HS-5 (cell line): Measurements from ENCODE around the gene SOX5.

Experiments used
- DNase-seq: peaks from one replicate; pipeline ENCODE4 v3.0.0-alpha.2; 2012; ENCODE audit warnings: low read depth

Gene SOX5

GRCh38 chr12:23600919-23601318, 348.6 kb downstream of the SOX5 start:
- no peak for DNase-seq

GRCh38 chr12:23596568-23596967, 352.9 kb downstream of the SOX5 start:
- DNase-seq = no peak

GRCh38 chr12:23587833-23588559, 361.5 kb downstream of the SOX5 start:
- no peak for DNase-seq

- no peak for DNase-seq
These were observed 363.7 kb downstream of the SOX5 start for GRCh38 chr12:23585782-23586163.

GRCh38 chr12:23585156-23585781, 364.2 kb downstream of the SOX5 start:
- no peak for DNase-seq

- DNase-seq = no peak
These were observed 367.6 kb downstream of the SOX5 start for GRCh38 chr12:23581913-23582312.

- DNase-seq = no peak
These were observed 370.2 kb downstream of the SOX5 start for GRCh38 chr12:23579257-23579656.

- DNase-seq = no peak
These were observed 373.1 kb downstream of the SOX5 start for GRCh38 chr12:23576372-23576771.

GRCh38 chr12:23569356-23569755, 380.1 kb downstream of the SOX5 start:
- no peak for DNase-seq

GRCh38 chr12:23566133-23566532, 383.3 kb downstream of the SOX5 start:
- no peak for DNase-seq

GRCh38 chr12:23564451-23565152, 384.9 kb downstream of the SOX5 start:
- DNase-seq = no peak

GRCh38 chr12:23561364-23562345, 387.8 kb downstream of the SOX5 start:
- DNase-seq = no peak

GRCh38 chr12:23560611-23561010, 388.9 kb downstream of the SOX5 start:
- no peak for DNase-seq

- no peak for DNase-seq
These were observed 390.2 kb downstream of the SOX5 start for GRCh38 chr12:23559268-23559753.

GRCh38 chr12:23556661-23557060, 392.8 kb downstream of the SOX5 start:
- DNase-seq = no peak

- DNase-seq = no peak
These were observed 393.7 kb downstream of the SOX5 start for GRCh38 chr12:23555825-23556207.

GRCh38 chr12:23555180-23555824, 394.2 kb downstream of the SOX5 start:
- no peak for DNase-seq

GRCh38 chr12:23552417-23552816, 397.1 kb downstream of the SOX5 start:
- DNase-seq = no peak

GRCh38 chr12:23550753-23551152, 398.7 kb downstream of the SOX5 start:
- no peak for DNase-seq

GRCh38 chr12:23548742-23549141, 400.7 kb downstream of the SOX5 start:
- no peak for DNase-seq

GRCh38 chr12:23546756-23547155, 402.7 kb downstream of the SOX5 start:
- no peak for DNase-seq
